NT2/D1 (cell line): ENCODE results near the gene SH3BGRL.
"Not testable (repeated sequence)": the region's sequence is repeated elsewhere in the genome, so short reads cannot be mapped to it uniquely, and the experiment has no call there.

Experiments
- SUZ12 ChIP-seq: IDR thresholded peaks from 2 replicates; pipeline ENCODE4 v1.6.1; 2011; ENCODE audit not compliant: insufficient read length, insufficient read depth; ENCODE audit errors: extremely low read depth
- YY1 ChIP-seq: IDR thresholded peaks from 2 replicates; pipeline ENCODE4 v1.6.1; 2011; ENCODE audit not compliant: insufficient read length, insufficient read depth
- ZNF274 ChIP-seq: IDR thresholded peaks from 2 replicates; pipeline ENCODE4 v1.6.1; 2011; ENCODE audit warnings: mild to moderate bottlenecking, low read depth, low read length

- TF ChIP-seq SUZ12, ZNF274, YY1: not testable (repeated sequence)
Measured at GRCh38 chrX:81331653-81332052, 129.8 kb downstream of the SH3BGRL start.
